NCI-H524 treated with DMSO at 0.1 percent for 48 hours (cell line): Measurements from ENCODE around the gene ACY1.
"Not testable (repeated sequence)": the region's sequence is repeated elsewhere in the genome, so short reads cannot be mapped to it uniquely, and the experiment has no call there.

ENCODE experiments used
- DNase-seq: peaks from one replicate; lab custom pipeline; 2025; lab: John Stamatoyannopoulos, UW

ACY1 gene

DNA sequence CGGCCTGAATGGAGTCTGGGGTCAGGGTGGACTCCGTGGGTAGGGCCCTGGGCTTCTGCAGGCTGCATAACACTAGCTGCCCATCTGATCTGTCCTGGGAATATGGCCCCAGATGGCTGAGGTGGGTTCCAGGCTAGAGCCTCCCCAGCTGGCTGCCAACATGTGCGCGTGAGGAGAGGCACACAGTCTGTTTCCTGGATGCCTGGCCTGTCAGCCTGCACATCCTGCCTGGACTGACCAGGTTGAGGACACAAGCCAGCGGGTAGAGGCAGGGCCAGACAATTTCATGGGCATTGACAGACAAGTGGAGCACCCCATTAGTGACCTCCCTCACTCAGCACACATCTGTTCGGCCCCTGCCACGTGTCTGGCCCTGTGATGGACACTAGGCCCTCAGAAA is 42.1 kb downstream of the ACY1 start:
- peak; percentile 43 for DNase-seq

DNA sequence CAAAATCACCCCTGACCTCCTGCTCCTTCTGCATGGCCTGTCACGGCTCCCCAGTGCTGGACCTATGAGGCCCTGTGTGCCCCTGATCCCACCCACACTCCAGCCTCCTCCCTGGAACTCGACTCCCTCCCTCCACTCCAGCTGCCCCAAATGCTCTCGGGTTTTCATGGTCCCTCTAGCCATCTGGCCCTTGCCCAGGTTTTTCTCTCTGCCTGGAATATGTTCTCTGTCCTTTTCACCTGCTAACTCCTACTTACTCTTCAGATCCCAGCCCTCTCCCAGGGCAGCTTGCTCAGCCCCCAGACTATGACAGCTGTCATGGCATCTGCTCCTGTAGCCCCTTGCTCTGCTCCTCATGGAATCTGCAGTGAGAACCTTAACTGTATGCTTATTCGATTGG is 42.7 kb downstream of the ACY1 start:
- peak; percentile 99 for DNase-seq

DNA sequence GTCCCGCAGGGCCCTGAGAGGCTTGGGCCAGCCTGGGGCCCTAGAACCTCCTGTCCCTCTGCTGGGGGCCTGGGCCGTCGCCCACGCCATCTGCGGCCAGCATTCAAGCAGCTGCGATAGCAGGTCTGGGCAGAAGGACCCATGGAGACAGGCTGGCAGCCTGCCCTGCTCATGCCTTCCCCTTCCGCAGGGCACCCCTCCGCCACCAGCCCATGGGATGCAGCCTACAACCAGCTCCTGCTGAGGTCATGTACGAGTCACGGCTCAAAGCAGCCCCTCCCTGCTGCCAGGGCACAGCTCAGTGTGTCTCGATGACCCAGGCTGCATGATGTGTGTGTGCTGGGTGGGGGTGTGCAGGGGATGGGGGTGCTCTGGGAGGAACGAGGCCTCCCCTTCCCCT is 45.2 kb downstream of the ACY1 start:
- DNase-seq = no peak

DNA sequence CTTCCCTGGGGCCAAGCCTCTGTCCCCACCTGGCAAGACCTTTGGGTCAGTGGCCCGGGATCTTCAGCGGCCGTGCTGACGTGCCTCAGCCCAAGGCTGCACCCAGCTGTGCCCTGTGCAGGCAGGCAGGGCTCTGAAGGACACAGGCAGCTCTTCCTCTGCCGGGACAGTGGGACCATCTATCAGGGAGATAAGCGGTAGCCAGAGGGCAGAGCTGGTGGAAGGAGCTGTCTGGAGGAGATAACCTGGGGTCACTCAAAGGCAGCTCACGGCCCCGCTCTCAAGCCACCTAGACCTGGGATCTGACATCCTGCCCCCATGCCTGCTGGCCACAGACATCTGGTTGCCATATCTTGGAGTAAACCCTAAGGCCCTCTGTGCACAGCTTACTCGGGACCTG is 45.7 kb downstream of the ACY1 start:
- DNase-seq = no peak

DNA sequence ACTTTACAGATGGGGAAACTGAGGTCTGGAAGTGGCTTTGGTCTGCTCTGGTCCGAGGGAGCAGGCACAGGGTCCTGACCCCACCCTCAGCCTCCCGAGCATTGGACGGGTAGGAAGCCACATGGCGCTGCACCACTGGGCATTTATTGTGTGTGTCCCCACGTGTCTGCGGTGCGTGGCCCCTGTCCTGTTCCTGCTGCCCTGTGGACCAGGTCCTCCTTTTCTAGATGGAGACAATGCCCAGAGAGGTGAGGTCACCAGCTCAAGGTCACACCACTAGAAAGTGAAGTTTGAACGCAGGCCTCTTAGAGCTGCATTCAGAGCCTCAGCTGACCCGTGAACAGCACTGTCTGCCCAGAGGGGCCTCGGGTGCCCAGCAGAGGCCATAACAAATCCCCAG is 46.2 kb downstream of the ACY1 start:
- DNase-seq = no peak

DNA sequence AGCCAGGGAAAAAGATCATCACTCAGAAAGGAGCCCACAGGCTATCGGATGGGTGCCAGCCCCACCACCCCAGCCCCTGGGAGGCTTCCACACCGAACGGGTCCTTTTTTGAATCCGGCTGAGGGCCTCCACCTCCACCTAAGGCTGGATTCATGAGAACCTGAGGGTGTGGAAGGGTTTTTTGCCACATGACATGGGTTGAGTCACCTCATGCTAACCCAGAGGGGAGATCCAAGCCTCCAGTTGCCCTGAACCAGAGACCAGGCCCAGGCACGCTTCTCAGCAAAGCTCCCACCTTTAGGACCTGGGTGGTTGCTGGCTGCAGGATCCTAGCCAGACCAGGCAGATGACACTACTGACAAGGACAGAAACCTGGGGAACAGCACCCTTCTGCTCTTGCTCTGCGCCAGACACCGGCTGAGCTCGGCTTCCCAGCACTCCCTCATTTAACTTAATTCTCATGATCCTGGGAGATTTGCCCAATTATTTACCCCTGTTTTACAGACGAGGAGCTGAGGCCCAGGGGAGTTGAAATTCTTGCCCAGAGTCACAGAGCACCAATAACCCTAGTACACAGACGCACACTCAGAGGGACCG is 47.5 kb downstream of the ACY1 start:
- no peak for DNase-seq

DNA sequence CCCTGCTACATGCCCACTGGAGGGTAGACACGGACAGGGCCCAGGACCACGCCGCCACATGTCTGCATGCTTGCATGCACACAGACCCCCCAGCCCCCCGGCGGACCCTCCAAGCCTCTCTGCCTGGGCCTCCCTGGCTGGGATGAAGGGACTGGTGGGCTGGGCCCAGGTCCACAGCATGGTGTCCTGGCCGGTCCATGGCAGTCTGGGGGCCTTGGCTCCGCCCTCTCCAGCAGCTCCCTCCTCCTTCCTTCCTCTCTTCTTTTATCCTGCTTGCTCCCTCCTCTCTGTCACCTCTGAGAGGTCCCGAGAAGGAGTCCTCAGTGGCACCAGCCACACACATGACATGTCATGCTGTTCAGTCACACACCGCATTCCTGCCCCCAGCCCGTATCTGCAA is 48.6 kb downstream of the ACY1 start:
- DNase-seq = no peak

DNA sequence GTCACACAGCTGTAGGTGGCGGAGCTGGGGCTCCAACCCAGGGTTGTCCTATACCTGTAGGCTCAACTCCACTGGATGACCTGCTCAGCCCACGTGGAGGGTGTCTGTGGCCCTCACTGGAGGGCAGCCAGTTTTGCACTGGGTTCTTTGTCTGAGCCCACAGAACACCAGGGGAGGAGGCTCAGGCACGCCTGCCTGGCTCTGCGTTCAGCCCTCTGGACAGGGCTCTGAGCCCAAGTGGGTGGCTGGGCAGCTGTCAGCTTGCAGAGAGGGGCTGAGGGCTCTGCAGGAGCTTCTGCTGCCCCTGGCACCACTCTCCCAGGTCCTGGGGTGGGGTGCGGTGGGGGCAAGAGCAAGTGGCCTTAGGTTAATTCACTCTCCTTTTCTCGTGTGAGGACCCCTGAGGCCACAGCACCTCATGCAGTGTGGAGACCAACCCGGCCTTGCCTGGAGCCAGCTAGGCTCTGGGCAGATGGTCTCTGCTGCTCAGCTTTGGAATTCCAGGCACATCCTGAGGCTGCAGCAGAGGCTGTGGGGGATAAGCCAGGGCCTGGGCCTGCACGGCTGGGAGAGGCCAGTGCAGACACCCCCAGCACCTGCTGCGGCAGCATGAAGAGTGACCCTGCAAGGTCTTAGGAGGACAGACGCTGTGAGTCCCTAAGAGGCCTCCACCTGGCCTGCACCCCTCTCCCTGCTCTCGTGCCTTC is 49.5 kb downstream of the ACY1 start:
- peak; percentile 85 for DNase-seq

DNA sequence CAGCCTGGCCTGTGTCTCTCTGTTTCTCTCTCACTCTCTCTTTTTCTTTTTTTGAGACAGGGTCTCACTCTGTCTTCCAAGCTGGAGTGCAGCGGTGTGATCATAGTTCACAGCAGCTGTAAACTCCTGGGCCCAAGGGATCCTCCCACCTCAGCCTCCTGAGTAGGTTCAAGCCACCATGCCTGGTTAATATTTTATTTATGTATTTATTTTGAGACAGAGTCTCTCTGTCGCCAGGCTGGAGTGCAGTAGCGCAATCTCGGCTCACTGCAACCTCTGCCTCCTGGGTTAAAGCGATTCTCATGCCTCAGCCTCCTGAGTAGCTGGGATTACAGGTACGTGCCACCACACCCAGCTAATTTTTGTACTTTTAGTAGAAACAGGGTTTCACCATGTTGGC is 50.4 kb downstream of the ACY1 start:
- DNase-seq = not testable (repeated sequence)

DNA sequence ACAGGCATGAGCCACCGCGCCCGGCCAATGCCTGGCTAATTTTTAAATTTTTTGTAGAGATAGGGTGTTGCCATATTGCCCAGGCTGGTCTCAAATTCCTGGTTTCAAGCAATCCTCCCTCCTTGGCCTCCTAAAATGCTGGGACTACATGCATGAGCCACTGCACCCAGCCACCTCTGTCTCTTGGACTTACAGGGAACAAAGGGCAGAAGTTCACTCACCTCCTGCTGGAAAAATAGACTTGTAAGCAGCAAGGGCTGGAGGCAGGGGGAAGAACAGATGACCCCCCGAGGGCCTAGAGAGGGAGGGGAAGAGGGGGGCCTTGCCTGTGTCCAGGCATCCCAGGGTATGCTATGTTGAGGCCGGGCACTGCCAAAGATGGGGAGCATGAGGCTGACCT is 50.9 kb downstream of the ACY1 start:
- DNase-seq = no peak

DNA sequence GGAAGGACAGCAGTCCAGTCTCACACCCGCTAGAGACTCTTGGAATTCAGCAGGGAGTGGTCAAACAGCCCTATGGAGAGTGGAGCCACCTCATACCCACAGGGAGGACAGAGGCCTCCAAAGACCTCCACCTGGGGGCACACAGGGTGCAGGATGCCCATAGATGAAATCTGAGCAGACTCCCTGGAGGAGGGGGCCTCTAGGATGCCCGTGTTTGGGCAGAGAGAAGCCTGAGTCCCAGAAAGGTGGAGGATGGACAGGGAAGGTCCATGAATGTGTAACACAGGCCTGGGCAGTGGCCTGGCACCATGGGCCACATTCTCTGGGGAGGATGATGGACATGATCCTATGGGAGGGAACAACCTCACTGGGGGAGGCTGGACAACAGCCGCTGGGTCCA is 51.3 kb downstream of the ACY1 start:
- DNase-seq = no peak

DNA sequence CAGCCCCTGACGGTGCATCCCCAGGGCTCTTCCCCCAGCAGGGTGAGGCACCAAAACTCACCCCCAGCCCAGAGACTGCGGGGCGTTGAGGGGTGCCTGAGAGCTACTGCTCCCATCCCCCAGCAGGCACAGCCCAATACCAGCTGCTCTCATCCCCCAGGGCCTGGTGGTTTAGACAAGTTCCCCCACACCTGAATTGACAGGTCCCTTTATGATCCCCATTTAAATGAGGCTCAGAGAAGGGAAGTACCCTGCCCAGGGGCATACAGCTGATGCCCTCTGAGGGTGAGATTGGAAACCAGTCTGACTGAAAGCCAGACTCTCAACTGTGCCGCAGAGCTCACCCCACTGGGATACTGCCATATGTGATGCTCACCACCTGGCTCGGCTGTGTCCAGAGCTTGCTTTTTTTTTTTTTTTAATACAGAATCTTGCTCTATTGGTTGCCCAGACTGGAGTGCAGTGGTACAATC is 52.9 kb downstream of the ACY1 start:
- DNase-seq = no peak

DNA sequence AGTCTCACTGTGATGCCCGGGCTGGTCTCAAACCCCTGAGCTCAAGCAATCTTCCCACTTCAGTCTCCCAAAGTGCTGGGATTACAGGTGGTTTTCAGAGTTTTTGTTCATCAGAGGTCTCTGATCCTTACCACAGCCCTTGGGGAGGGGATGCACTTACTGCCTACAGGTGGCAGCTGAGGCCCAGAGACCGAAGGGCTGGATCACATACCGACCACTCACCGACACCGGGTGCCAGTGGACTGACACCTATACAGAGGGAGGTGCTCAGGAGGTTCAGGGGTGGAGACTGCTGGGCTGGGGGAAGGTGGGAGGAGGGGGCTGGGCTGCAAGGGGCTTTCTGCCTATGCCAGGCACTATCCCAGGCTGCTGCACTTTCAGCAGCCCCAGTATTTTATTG is 53.5 kb downstream of the ACY1 start:
- no peak for DNase-seq

DNA sequence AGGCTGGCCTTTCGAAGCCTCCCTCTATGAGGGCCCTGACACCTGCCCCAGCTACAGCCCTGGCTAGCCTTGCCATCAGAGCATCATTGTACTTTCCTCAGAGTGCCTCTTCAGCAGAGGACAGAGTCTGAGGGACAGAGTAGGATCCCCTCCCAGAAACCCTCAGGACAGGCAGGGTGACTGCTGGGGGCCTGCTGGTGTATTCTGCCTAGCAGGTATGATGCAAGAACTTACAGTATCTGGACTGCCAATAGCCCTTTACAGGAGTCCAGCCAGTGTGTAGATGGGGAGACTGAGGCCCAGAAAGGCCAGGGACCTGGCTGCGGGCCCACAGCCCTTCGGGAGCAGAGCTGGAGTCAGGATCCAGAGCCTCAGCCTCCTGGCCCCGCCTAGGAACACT is 54.0 kb downstream of the ACY1 start:
- DNase-seq = no peak

DNA sequence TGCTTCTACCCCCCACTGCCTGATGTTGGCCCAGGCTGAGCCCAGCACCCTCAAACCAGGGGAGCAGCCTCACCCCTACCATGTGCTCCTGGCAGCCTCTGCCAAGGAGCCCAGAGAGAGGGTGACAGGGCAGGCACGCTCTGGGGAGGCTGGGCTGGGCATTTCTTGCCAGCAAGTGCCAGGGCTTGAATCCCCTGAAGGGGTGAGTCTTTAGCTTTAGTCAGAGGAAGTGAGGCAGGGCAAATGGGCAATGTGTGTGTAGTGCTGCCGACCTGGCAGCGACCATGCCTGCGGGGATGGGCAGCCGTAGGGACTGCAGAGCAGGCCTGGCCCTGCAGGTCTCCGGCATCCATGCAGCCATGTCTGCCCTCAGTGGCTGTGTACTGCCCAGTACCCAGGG is 54.9 kb downstream of the ACY1 start:
- DNase-seq = no peak
